BLaER1 (cell line): Measurements from ENCODE around the gene PFAS.
A peak's percentile ranks its signal among the peaks of the same experiment; 100 is the strongest.
"Not testable (repeated sequence)": the region's sequence is repeated elsewhere in the genome, so short reads cannot be mapped to it uniquely, and the experiment has no call there.

Experiments
- H3K27ac ChIP-seq: shearing (Covaris generic); formaldehyde crosslinking; 2 replicates; pipeline ENCODE4 v1.8.1; 2022
- H3K27me3 ChIP-seq: shearing (Covaris generic); formaldehyde crosslinking; 2 replicates; pipeline ENCODE4 v1.8.1; 2022
- H3K36me3 ChIP-seq: shearing (Covaris generic); formaldehyde crosslinking; 2 replicates; pipeline ENCODE4 v1.8.1; 2022
- H3K4me1 ChIP-seq: shearing (Covaris generic); formaldehyde crosslinking; 2 replicates; pipeline ENCODE4 v1.8.1; 2022
- H3K4me2 ChIP-seq: shearing (Covaris generic); formaldehyde crosslinking; 2 replicates; pipeline ENCODE4 v1.8.1; 2022
- H3K4me3 ChIP-seq: shearing (Covaris generic); formaldehyde crosslinking; 2 replicates; pipeline ENCODE4 v1.8.1; 2022
- H3K9ac ChIP-seq: shearing (Covaris generic); formaldehyde crosslinking; 2 replicates; pipeline ENCODE4 v1.8.1; 2022
- H3K9me3 ChIP-seq: shearing (Covaris generic); formaldehyde crosslinking; 2 replicates; pipeline ENCODE4 v1.8.1; 2022
- H4K20me1 ChIP-seq: shearing (Covaris generic); formaldehyde crosslinking; 2 replicates; pipeline ENCODE4 v1.8.1; 2022
- Cebpa-rat ChIP-seq: shearing (Covaris generic); IDR thresholded peaks from 2 replicates; pipeline ENCODE4 v1.8.1; 2022

Gene PFAS, protein sequence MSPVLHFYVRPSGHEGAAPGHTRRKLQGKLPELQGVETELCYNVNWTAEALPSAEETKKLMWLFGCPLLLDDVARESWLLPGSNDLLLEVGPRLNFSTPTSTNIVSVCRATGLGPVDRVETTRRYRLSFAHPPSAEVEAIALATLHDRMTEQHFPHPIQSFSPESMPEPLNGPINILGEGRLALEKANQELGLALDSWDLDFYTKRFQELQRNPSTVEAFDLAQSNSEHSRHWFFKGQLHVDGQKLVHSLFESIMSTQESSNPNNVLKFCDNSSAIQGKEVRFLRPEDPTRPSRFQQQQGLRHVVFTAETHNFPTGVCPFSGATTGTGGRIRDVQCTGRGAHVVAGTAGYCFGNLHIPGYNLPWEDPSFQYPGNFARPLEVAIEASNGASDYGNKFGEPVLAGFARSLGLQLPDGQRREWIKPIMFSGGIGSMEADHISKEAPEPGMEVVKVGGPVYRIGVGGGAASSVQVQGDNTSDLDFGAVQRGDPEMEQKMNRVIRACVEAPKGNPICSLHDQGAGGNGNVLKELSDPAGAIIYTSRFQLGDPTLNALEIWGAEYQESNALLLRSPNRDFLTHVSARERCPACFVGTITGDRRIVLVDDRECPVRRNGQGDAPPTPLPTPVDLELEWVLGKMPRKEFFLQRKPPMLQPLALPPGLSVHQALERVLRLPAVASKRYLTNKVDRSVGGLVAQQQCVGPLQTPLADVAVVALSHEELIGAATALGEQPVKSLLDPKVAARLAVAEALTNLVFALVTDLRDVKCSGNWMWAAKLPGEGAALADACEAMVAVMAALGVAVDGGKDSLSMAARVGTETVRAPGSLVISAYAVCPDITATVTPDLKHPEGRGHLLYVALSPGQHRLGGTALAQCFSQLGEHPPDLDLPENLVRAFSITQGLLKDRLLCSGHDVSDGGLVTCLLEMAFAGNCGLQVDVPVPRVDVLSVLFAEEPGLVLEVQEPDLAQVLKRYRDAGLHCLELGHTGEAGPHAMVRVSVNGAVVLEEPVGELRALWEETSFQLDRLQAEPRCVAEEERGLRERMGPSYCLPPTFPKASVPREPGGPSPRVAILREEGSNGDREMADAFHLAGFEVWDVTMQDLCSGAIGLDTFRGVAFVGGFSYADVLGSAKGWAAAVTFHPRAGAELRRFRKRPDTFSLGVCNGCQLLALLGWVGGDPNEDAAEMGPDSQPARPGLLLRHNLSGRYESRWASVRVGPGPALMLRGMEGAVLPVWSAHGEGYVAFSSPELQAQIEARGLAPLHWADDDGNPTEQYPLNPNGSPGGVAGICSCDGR (N-terminal part only)

DNA sequence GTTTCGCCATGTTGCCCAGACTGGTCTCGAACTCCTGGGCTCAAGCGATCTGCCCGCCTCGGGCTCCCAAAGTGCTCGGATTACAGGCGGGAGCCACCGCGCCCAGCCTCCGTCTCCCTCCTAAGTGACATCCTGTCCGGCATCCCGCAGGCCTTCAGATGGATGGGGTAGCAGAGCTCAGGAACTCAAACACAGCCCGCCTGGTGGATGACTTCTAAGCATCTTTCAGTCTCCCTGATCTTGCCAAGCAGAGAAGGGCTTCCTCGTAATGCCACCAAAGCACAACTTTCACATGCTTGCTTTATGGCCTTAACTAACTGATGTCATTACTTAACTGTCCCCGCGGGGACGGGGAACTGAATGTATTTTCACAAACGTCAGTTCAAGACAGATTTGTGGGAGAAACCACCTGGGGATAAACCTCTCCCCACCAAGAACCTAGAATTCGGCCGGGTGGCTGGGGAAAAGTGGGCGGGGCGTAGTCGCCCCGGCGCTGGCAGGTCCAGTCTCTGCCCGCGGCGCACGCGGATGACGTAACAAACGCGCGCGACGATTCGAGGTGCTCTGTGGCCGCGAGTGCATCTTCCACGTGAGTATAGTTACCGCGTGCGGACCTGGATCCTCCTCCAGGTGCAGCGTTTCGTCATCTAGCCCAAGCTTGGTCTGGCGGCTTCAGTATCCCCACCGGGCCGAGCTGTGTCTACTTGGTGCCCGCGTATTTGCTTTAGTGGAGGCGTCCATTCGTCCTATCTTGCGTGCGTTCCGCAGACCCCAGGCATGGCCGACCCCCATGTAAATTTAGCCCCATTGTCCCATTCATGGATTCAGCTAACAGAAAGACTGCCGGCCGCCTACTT, at the start of gene PFAS:
Gene PFAS (plus strand): TSS at position 539 of the 857 bp plus-strand sequence. CDS start 4,649 bp downstream, outside the sequence.
- 0 out of 2 replicates have a peak, but pooled peaks have one; percentile 26 for TF ChIP-seq Cebpa-rat

DNA sequence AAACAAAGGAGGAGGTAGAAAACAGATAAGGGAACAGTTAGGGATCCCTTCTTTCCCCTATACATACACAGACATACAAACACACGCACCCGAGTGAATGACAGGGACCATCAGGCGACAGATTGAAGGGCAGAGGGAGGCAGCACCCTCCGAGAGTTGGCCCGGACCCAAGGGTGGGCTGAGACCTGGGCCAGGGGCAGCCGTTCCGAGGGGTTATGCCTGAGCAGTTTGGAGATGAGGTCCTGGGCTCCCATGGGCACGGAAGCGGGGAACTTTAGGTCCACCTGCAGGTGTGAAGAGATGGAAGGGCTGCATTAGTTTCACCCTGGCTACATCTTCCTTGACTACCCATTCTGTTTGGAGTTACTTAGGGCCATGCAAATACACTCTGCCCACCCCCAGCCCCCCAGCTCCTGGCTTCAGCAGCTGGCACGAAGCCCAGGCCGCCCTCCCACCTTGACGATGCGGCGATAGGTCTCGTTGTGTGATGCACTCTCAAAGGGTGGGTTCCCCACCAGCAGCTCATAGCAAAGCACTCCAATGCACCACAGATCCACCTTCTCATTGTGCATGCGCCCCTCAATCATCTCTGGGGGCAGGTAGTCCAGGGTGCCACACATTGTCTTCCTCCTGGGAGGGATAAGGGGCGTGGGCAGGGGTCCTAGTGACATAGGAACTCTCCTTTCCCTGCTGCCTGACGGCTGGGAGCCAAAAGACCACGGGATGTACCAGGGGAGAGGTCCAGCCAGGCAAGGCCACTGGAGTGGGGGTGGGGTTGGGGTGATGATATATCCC, 44.1 kb upstream of the PFAS start:
- Histone ChIP-seq H3K9me3 (no peaks in the 10 kb centered on the region), H3K27me3 (no peaks in the 10 kb centered on the region), H3K4me2 (no peak overlapping the region), H4K20me1 (peaks cover 34% of the 10 kb centered on the region), H3K27ac (no peak overlapping the region), H3K4me1 (peaks cover 36% of the 10 kb centered on the region), H3K4me3 (no peak overlapping the region), H3K9ac (no peak overlapping the region), H3K36me3 (peaks cover 70% of the 10 kb centered on the region)
- TF ChIP-seq Cebpa-rat, result no peak

More for the DNA sequence above, at the start of gene PFAS:
- no peaks in the 10 kb centered on the region for H3K9me3 ChIP-seq
- H3K9ac ChIP-seq, result peak within 1 kb of the TSS; percentile 98
- peaks cover 33% of the 10 kb centered on the region for H3K4me1 ChIP-seq
- H3K27ac ChIP-seq, result peak within 1 kb of the TSS; percentile 99
- H3K4me3 ChIP-seq, result peak within 1 kb of the TSS; percentile 80
- H4K20me1 ChIP-seq, result peaks cover 14% of the 10 kb centered on the region; the same call in 1 of the 2 replicates
- peak within 1 kb of the TSS; percentile 96 for H3K4me2 ChIP-seq
- H3K36me3 ChIP-seq, result peaks cover 38% of the 10 kb centered on the region
- H3K27me3 ChIP-seq, result no peaks in the 10 kb centered on the region

DNA sequence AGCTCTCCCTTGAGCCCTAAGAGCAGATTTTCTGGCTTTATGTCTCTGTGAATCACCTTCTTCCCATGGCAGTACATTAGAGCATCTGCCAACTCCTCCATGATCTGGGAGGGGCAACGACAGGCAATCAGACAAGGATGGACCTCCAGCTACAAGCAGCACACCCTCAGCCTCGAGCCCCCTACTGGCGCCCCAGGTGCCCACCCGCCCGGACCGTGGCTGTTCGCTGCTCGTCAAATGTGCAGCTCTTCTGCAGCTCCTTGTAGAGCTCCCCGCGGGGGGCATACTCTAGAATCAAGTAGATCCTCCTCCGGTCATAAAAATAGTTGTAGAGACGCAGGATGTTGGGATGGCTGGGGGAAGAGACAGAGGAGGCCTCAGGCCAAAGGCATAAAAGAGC, 42.6 kb upstream of the PFAS start:
- Histone ChIP-seq H3K4me3 (no peak overlapping the region), H3K4me1 (peaks cover 40% of the 10 kb centered on the region)

DNA sequence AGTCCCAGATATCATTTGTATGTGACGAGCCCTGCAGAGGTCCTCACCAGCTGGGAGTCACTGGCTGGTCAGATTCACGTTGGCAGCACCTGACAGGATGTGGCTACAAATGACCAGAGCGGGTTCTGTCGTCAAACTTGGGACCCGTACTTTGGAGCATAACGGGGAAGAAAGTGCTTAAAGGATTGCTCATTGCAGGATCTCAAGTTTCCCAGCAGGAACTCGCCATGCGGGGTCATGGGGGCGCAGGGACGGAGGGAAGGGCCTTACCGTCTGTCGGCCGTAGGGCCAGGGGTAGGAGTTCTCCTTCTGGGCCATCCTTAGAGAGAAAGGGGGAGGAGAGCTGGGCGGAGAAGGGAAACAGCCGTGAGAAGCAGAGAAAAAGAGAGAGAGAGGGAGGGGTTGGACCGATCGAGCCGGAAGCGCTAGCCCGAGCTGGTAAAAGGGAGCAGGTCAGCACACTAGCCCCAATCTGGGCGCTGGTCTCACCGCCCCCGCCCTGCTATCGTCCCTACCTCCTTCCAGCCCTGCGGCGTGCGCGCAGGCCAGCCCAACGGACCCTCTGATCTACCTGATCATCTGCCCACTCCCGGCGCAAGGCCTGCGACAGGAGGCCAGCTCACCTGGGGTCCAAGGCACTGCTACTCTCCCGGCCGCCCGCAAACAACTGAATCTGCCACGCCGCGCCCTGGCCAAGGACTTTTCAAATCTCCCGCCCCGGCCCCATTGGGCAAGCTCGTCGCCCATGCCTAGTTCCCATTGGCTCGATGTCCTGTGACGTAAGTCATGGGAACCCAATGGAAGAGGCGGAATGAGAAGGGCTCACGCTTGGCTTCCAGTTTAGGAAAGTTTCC, 39.0 kb upstream of the PFAS start, which contains the start of gene AURKB:
Gene AURKB (minus strand): TSS at position 669 of the 854 bp plus-strand sequence. CDS start 351 bp downstream, at position 318.
- Histone ChIP-seq H3K9me3 (no peaks in the 10 kb centered on the region), H3K4me2 (peak within 1 kb of the TSS; percentile 91), H3K36me3 (peaks cover 32% of the 10 kb centered on the region), H3K9ac (peak within 1 kb of the TSS; percentile 91), H3K4me1 (peaks cover 43% of the 10 kb centered on the region), H3K27ac (peak within 1 kb of the TSS; percentile 91), H4K20me1 (peaks cover 27% of the 10 kb centered on the region), H3K4me3 (peak within 1 kb of the TSS; percentile 78), H3K27me3 (no peaks in the 10 kb centered on the region)
- no peak for TF ChIP-seq Cebpa-rat

More for the DNA sequence above, 42.6 kb upstream of the PFAS start:
- no peak for TF ChIP-seq Cebpa-rat
- H3K27ac ChIP-seq, result no peak overlapping the region
- peaks cover 61% of the 10 kb centered on the region for H3K36me3 ChIP-seq
- peaks cover 34% of the 10 kb centered on the region for H4K20me1 ChIP-seq
- H3K4me2 ChIP-seq, result no peak overlapping the region; the same call in 1 of the 2 replicates
- H3K27me3 ChIP-seq, result no peaks in the 10 kb centered on the region
- H3K9me3 ChIP-seq, result no peaks in the 10 kb centered on the region
- no peak overlapping the region for H3K9ac ChIP-seq

DNA sequence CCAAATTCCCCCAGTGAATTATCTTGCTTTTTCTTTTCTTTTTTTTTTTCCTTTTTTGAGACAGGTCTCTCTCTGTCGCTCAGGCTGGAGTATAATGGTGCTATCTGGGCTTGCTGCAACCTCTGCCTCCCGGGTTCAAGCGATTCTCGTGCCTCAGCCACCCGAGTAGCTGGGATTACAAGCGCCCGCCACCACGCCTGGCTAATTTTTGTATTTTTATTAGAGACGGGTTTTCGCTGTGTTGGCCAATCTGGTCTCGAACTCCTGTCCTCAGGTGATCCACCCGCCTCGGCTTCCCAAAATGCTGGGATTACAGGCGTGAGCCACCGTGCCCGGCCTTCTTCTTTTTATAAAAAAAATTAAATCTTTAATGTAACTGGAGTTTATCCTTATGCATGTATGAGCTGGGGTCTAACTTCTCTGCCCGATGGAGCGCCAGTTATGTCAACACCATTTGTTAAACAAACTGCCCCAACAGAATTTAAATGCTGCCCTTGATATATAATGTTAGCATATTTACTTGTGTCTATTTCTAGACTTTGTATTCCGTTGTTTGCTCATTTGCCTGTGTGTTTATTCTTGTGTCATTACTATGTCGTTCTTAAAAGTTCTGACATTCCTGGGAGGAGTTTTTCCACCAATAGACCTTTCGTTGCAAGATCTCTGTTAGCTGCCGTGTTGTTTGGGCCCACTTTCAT, 38.2 kb upstream of the PFAS start:
- Histone ChIP-seq H3K9me3 (no peaks in the 10 kb centered on the region), H3K4me3 (peak overlapping the region; percentile 78), H3K36me3 (peaks cover 25% of the 10 kb centered on the region), H3K27me3 (no peaks in the 10 kb centered on the region), H3K27ac (peak overlapping the region; percentile 91), H4K20me1 (peaks cover 21% of the 10 kb centered on the region), H3K4me2 (peak overlapping the region; percentile 91), H3K9ac (peak overlapping the region; percentile 91), H3K4me1 (peaks cover 43% of the 10 kb centered on the region)
- no peak for TF ChIP-seq Cebpa-rat

DNA sequence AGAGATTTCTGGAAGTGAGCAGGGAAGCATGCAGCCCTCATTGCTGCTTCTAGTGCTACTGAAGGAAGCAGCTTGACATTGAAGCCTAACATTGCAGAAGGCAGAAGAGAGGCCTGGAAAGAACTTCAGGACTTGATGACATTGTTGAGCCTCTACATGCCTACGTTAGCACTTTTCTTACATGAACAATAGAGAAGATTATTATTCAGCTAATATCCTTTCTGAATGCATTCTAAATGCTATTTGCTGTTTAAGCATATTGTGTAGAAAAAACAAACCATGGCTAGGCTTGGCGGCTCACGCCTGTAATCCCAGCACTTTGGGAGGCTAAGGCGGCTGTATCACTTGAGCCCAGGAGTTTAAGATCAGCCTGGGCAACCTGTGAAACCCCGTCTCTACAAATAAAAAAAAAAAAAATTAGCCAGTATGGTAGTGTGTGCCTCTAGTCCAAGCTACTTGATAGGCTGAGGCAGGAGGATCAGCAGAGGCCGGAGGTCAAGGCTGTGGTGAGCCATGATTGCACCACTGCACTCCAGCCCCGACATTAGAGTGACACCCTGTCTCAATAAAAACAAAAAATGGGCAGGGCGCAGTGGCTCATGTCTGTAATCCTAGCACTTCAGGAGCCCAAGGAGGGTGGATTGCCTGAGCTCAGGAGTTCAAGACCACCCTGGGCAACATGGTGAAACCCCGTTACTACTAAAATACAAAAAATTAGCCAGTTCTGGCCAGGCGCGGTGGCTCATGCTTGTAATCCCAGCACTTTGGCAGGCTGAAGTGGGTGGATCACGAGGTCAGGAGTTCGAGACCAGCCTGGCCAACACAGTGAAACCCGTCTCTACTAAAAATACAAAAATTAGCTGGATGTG, 36.5 kb upstream of the PFAS start:
- no peak overlapping the region for H3K9ac ChIP-seq

DNA sequence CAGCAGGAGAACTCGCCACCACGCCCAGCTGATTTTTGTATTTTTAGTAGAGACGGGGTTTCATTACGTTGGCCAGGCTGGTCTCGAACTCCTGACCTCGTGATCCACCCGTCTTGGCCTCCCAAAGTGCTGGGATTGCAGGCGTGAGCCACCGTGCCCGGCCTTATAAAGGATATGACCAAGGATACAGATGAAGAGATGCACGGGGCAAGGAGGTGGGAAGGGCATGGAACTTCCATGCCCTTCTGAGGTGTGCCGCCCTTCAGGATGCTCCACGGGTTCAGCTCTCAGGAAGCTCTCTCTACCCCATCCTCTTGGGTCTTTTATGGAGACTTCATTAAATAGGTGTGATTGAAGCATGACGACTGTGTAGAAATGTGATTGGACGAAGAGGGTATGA, 35.1 kb upstream of the PFAS start:
- H3K36me3 ChIP-seq, H3K9me3 ChIP-seq, H3K4me2 ChIP-seq, H3K9ac ChIP-seq, H3K27me3 ChIP-seq, H3K4me3 ChIP-seq, H4K20me1 ChIP-seq, H3K27ac ChIP-seq: not testable (repeated sequence)
- peaks cover 21% of the 10 kb centered on the region for H3K4me1 ChIP-seq

More for the DNA sequence above, 36.5 kb upstream of the PFAS start:
- H3K36me3 ChIP-seq, result peaks cover 8% of the 10 kb centered on the region
- H4K20me1 ChIP-seq, result peaks cover 7% of the 10 kb centered on the region
- H3K9me3 ChIP-seq, result no peaks in the 10 kb centered on the region
- no peak overlapping the region for H3K4me3 ChIP-seq
- no peak overlapping the region for H3K27ac ChIP-seq
- H3K4me2 ChIP-seq, result no peak overlapping the region
- no peak for TF ChIP-seq Cebpa-rat
- peaks cover 35% of the 10 kb centered on the region for H3K4me1 ChIP-seq
- no peaks in the 10 kb centered on the region for H3K27me3 ChIP-seq
